Subcutaneous adipose tissue (tissue), 4 donors: ENCODE measurements around the gene MAG. TPM values are rescaled to one million over a fixed set of nuclear protein-coding genes. Genes with fewer than 3 reads are reported as not detected.

ENCODE experiments used
- CTCF ChIP-seq: fragments of 450-650 bp; IDR thresholded peaks from one replicate; pipeline ENCODE4 v1.5.1; 2016; ENCODE audit warnings: low read depth, mild to moderate bottlenecking, control low read depth, antibody characterized with exemption, moderate library complexity
- total RNA-seq, 4 donors: library from RNA; depleted of rRNA; stranded (reverse); fragments of >200 nt; gene quantifications; one replicate each; pipeline ENCODE4 v1.1.0, GENCODE V29; 2016

Gene MAG
- total RNA-seq, 4 donors from 2014 or later: not detected

- TF ChIP-seq CTCF: no peak
Observed at GRCh38 chr19:35288906-35289305, 3.1 kb upstream of the MAG start.

DNA sequence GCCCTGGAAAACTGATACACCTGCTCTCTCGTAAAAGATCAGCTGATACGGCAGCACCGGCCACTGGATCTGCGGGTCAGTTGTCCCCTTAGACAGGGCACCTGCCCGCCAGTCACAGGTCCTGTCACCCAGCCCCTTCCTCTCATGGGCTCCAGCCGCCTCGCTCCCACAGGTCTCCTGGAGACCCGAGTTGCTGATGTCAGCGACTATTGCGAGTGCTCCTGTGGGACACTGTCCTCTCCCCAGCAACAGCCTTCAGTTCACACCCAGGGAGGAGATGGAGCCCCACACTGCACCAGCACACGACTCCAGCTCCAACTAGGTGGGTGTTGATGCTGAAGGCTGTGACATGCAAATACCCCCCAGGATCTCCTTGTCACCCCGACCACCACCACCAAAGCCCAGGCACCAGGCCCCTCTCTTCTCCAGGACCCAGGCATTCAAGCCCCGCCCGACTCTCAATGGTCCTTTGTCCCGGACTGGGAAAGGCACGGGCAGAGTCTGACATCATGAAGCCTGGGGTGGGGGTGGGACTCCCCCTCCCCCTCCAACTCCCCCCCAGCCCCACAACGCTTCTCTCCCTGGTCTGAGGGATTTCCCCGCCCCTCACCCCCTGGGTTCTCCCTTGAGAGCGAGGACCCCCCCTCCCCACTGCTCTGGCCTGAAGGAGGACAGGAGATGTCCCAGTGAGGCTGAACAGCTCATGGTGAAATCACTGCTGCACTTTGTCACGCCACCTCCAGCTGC lies 1.4 kb upstream of the MAG start:
- no peak for TF ChIP-seq CTCF

DNA sequence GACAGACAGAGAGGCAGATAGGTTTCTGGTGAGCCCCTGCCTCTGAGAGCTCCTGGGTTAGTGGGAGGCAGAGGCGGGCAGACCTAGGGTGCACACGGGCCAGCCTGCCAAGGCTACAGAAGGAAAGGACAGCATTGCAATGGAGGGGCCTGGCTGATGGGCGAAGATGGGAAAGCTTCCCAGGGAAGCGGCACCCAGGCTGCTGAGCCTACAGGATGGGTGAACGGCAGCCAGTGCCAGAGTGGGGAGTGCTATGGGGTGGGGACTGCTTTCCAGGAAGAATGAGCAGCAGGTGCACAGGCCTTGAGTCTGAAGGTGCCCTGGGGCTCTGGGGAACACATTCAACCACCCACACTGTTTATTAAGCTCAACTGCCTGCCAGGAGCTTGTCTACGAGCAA lies 702 bp upstream of the MAG start:
- TF ChIP-seq CTCF: no peak

GRCh38 chr19:35292421-35293362 lies 731 bp downstream of the MAG start:
- no peak for TF ChIP-seq CTCF

DNA sequence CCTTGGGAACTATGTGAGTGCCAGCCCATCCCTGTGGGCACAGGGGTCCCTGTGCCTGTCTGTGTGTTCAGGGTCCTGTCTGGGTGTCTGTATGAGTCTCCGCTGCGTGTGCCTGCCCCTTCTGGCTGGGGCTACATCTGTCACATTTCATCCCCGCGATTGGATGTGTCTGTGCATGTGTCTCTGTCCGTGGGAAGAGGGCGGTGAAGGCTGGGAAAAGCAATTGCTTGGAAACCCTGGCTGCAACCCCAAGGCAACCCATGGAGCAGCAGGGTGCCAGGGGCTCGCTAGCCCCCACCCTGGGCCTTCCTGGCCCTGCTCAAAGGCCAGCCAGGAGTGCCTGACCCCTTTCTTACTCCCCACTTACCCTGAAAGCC lies 1.4 kb downstream of the MAG start:
- TF ChIP-seq CTCF: no peak

DNA sequence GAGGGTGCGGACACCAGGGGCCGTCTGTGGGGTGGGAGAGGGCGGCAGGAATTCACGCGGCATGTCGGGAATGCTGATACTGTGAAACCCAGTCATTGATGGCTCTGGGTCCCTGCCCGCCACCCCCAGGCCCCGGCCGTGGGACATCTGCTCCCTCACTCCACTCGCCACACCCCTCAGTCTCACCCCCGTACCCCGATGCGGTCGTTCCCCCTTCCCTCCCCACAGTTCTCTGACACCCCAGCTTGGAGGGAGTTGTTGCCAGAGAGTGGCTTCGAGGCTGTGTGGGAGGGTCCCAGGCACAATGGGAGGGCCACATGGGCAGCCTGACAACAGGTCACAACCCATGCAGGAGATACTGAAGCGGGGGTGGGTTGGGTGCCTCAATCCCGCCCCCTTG lies 1.8 kb downstream of the MAG start:
- no peak for TF ChIP-seq CTCF

DNA sequence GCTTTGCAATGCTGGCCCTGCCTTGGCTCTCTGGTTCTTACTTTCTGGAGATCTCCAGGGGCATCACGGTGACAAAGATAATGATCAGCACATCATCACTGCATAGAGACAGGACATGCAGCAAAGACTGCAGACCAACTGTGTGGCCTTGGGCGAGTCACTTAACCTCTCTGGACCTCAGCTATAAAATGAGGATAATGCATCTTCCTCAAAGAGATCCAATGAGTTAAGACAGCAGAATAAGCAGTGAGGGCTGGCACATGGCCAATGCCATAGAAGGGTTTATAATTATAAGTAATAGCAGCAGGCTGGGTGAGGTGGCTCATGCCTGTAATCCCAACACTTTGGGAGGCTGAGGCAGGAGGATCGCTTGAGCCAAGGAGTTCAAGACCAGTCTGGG lies 2.4 kb downstream of the MAG start:
- TF ChIP-seq CTCF: no peak
